ENCODE measurements around the gene SPEF1. TPM values are rescaled to one million over a fixed set of nuclear protein-coding genes. Genes with fewer than 3 reads are reported as not detected.

Gene SPEF1
- polyA plus RNA-seq, 12 donors, result 0.09 to 0.11 (median 0.11) TPM; not detected in 9

DNA sequence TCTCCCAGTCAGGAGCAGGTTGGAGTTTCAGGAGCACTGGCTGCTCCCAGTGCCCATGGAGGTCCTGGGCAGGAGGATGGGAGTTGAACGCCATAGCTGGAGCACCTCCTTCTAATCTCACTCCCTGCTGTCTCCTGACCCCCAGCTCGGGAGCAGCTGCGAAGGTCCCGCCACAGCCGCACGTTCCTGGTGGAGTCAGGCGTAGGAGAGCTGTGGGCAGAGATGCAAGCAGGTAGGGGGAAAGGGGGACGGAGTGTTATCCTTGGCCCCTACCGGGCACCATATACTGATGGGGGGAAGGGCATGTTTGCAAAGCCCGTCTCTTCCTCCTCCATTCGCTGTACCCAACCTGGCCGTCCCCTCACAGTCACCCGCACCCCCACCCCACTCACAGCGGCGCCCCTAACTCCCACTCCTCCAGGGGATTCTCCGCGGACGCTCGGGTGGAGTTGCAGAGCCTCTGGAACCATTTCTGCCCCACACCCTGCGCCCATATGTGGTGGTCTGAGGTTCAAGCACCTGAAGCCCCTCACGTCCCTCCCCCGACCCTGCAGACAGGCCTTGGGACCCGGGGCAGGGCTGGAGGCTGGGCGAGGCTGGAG is 32.1 kb downstream of the SPEF1 start:
- DNase-seq, result no peak

GRCh38 chr20:3748073-3748472 is 33.2 kb downstream of the SPEF1 start:
- DNase-seq, result no peak

- DNase-seq, result no peak
Observed at GRCh38 chr20:3747471-3747870, 33.8 kb downstream of the SPEF1 start.

- DNase-seq, result no peak
Observed at GRCh38 chr20:3745686-3746173, 35.5 kb downstream of the SPEF1 start.

GRCh38 chr20:3744806-3745685 is 36.2 kb downstream of the SPEF1 start:
- DNase-seq, result no peak

DNA sequence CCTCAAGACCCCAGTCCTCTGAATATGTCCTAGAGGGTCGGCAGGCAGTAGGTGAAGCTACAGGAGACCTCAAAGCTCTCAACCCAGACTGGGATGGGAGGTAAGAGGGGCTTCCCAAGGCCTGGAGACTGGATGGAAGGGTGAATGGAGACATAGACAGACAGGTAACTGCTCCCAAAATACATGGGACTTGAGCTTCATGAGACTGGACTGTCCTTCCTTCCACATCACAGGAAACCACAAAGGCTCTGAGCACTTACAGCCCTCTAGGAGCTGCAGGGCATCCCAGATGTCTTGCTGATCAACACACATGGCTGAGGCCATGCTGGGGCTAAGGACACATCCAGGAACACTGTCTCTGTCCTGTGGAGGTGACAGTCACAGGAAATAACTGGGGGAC is 37.2 kb downstream of the SPEF1 start:
- DNase-seq, result no peak

GRCh38 chr20:3743251-3743650 is 38.0 kb downstream of the SPEF1 start:
- no peak for DNase-seq

DNA sequence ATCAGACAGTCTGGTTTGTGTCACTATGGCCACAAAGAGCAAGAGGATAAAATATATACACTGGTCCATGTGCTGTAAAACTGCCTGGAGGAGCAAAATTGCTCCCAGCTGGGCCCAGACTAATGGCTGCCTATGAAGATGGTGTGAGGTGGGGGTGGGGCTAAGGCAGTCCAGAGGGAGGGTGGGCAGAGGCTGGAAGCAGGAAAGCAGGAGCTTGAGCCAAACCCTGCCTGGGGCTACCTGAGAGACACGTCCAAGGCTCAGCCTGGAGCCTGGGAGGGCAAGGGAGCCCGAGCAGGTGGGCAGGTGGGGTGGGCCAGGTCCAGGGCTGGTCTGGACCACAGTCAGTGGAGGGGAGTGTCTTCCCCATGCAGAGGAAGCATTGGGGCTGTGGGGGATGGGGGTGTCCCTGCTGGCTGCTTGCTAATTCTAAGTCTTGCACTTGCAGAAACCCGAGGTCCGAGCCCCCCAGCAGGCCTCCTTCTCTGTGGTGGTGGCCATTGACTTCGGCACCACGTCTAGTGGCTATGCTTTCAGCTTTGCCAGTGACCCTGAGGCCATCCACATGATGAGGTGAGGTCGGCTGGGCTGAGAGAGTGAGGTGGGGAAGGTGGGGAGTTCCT is 39.3 kb downstream of the SPEF1 start:
- no peak for DNase-seq

DNA sequence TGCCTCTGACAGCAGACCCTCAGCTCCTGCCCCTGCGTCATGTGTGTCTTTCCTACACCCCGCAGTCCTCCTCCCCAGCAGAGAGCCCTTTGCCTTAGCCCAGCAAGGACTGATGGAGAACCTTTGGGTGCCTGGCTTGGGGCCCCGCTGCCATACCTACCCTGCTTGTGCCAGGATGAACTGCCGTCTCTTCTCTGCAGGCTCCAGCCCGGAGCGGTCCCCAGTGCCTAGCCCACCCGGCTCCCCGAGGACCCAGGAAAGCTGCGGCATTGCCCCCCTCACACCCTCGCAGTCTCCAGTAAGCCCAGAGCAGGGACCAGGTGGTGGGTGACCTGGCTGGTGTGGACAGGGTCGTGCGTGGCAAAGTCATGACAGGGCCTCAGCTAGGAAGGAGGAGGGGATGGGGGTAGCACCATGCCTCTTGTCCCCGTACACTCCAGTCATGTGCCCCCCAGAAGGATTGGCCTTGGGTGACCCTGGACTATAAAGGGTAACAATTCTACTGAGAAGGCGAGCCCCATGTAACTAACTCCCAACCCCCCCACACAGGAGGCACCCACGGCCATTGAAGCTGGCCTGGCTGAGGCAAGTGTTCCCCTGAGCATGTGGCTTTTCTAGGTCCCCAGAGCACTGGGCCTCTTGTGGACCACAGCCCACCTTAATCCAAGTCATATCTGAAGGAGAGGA is 40.5 kb downstream of the SPEF1 start:
- no peak for DNase-seq

- no peak for DNase-seq
Observed at GRCh38 chr20:3739926-3740451, 41.3 kb downstream of the SPEF1 start.

GRCh38 chr20:3739054-3739925 is 42.0 kb downstream of the SPEF1 start:
- no peak for DNase-seq

GRCh38 chr20:3738111-3739053 is 42.9 kb downstream of the SPEF1 start:
- no peak for DNase-seq

GRCh38 chr20:3735768-3736167 is 45.5 kb downstream of the SPEF1 start:
- DNase-seq, result no peak

GRCh38 chr20:3734111-3734843 is 47.0 kb downstream of the SPEF1 start:
- no peak for DNase-seq

DNA sequence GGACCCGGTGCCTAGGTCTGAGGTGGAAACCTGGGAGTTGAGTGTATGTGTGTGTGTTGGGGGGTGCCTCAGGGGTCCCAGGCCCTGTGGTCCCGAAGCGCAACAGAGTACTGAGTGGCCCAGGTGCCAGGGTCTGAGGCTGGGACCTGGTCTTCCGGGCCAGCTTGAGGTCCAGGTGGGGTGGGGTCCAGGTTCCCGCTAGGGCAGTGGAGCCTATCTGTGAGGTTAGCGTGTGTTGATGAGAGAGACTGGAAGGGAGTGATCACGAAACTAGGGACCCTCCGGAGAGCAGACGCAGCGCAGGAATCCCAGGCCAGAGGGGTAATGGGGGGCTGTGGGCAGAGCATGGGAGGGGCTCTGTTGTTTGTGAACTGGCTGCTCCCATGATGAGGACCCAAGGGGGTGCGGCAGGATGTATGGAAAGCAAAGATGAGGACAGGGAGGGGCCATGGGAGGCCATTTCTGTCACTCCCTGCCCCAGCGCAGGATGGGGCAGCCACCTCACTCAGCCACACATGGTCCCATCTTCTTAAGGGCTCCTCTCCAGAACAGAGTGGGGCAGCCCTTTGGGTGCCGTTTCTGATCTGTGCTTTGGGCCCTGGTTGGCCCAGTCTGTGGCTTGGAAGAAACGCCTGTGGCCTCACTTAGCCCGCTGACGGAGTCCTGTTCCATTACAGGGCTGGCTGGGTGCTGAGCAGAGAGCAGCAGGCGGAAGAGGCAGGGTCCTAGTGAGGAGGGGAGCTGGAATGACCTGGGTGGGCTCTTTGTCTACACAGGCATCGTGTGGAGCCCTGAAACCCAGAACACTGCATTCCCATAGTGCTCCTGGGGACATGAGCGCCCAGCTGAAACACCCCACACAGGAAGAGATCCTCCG is 47.9 kb downstream of the SPEF1 start:
- no peak for DNase-seq

DNA sequence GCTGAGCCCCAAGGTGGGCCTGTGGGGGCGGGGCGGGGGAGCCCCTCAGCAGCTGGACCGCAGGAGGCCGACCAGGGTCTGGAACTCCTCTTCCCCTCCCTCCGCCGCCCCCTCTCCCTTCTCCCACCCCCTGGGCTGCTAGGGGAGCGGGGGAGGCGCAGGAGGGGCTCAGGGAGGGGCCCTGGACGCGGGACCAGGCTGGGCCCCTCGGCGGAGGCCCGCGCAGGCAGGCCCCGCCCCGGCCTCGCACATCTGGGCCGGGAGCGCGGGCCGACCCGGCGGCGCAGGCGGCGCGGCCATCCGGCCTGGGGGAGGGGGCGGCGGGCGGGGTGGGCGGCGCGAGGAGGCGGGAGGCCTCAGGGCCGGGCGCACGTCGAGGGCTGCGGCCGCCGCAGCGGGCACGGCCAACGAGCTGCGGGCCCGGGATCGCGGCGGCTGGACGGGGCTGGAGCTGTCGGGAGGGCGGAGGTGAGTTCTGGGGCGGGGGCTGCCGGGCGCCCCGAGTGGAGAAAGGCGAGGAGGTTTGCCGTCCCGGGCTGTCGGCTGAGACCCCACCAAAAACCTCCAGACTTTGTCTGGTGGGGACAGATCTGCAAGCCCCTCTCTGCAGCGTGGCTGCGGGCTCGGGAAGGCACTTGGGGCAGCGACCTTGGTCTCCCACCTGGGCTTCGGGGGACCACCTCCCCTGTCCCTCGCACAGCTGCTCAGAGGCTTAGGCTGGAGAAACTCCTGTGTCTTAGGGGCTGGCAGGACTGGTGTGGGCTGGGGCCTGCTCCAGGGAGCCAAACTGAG is 48.7 kb downstream of the SPEF1 start, which contains the start of gene HSPA12B:
Gene HSPA12B, plus strand, starts transcription at position 359 of the 792 bp plus-strand sequence. CDS start 5,990 bp downstream, outside the sequence.
- no peak for DNase-seq

- no peak for DNase-seq
Observed at GRCh38 chr20:3731944-3732326, 49.3 kb downstream of the SPEF1 start.

All from muscle of arm (tissue), 12 donors.